GM23338 (cell line): ENCODE results near the gene FRMD4A. TPM values are rescaled to one million over a fixed set of nuclear protein-coding genes. Genes with fewer than 3 reads are reported as not detected.

Experiments used
- ATAC-seq: fragments of 200-7000 bp; cut with Tn5 transposase; 3 replicates; pipeline ENCODE4 v1.9.1; 2020
- DNase-seq: peaks from one replicate; pipeline ENCODE4 v3.0.0-alpha.2; 2015; ENCODE audit warnings: low spot score
- H2AFZ ChIP-seq: fragments of 200-600 bp; sonication (generic); 2 replicates; pipeline ENCODE4 v1.8.0; 2016; ENCODE audit warnings: antibody characterized with exemption, mild to moderate bottlenecking, moderate library complexity
- H3F3A ChIP-seq: fragments of 200-600 bp; sonication (generic); replicated peaks from 2 replicates; pipeline ENCODE4 v1.8.0; 2017; ENCODE audit warnings: antibody characterized with exemption, mixed run types, low read depth
- H3K27ac ChIP-seq: fragments of 200-600 bp; sonication (generic); 2 replicates; pipeline ENCODE4 v1.6.1; 2016; ENCODE audit warnings: low read depth
- H3K27me3 ChIP-seq: fragments of 200-600 bp; sonication (generic); 2 replicates; pipeline ENCODE4 v1.8.0; 2016; ENCODE audit warnings: mild to moderate bottlenecking, mixed run types, moderate library complexity; ENCODE audit not compliant: insufficient read depth
- H3K36me3 ChIP-seq: fragments of 200-600 bp; sonication (generic); 2 replicates; pipeline ENCODE4 v1.8.0; 2016; ENCODE audit warnings: mild to moderate bottlenecking; ENCODE audit not compliant: insufficient read depth
- H3K4me1 ChIP-seq: fragments of 200-600 bp; sonication (generic); 2 replicates; pipeline ENCODE4 v1.8.0; 2016; ENCODE audit warnings: mild to moderate bottlenecking, moderate library complexity; ENCODE audit not compliant: insufficient read depth
- H3K4me2 ChIP-seq: fragments of 200-600 bp; sonication (generic); 2 replicates; pipeline ENCODE4 v1.7.1; 2017; ENCODE audit warnings: mixed run types
- H3K4me3 ChIP-seq: fragments of 200-600 bp; sonication (generic); 2 replicates; pipeline ENCODE4 v1.6.1; 2016; ENCODE audit warnings: mixed run types
- H3K79me2 ChIP-seq: fragments of 200-600 bp; sonication (generic); replicated peaks from 2 replicates; pipeline ENCODE4 v1.8.0; 2017; ENCODE audit warnings: mild to moderate bottlenecking; ENCODE audit not compliant: insufficient read depth
- H3K9me2 ChIP-seq: fragments of 200-600 bp; sonication (generic); 2 replicates; pipeline ENCODE4 v1.8.0; 2017; ENCODE audit not compliant: insufficient read depth
- H4K20me1 ChIP-seq: fragments of 200-600 bp; sonication (generic); replicated peaks from 2 replicates; pipeline ENCODE4 v1.8.0; 2017; ENCODE audit warnings: mild to moderate bottlenecking; ENCODE audit not compliant: insufficient read depth
- H3K27ac Mint-ChIP-seq: 2 replicates; pipeline ENCODE4 v1.8.0; 2020; ENCODE audit warnings: inconsistent platforms, mild to moderate bottlenecking, moderate library complexity, mixed read lengths
- H3K27me3 Mint-ChIP-seq: 3 replicates; pipeline ENCODE4 v1.8.0; 2022; ENCODE audit warnings: low read depth, mild to moderate bottlenecking, moderate library complexity, mixed read lengths, inconsistent platforms; ENCODE audit not compliant: insufficient read depth, poor library complexity
- H3K36me3 Mint-ChIP-seq: 3 replicates; pipeline ENCODE4 v1.8.0; 2021; ENCODE audit warnings: low read depth, mild to moderate bottlenecking, inconsistent platforms, moderate library complexity, mixed read lengths
- H3K4me1 Mint-ChIP-seq: 3 replicates; pipeline ENCODE4 v1.8.0; 2020; ENCODE audit warnings: mild to moderate bottlenecking, inconsistent platforms, mixed read lengths
- H3K4me3 Mint-ChIP-seq: 3 replicates; pipeline ENCODE4 v1.8.0; 2021; ENCODE audit warnings: moderate library complexity, mild to moderate bottlenecking, inconsistent platforms, mixed read lengths
- H3K9me3 Mint-ChIP-seq: 3 replicates; pipeline ENCODE4 v1.8.0; 2020; ENCODE audit warnings: moderate library complexity, mild to moderate bottlenecking, inconsistent platforms, mixed read lengths
- CREB1 ChIP-seq: fragments of 250-450 bp; sonication (Bioruptor Pico); IDR thresholded peaks from 2 replicates; pipeline ENCODE4 v1.5.0; 2020; ENCODE audit warnings: low read depth, mild to moderate bottlenecking, moderate library complexity
- EZH2 ChIP-seq: fragments of 200-600 bp; sonication (generic); IDR thresholded peaks from one replicate; pipeline ENCODE4 v1.8.0; 2017; ENCODE audit warnings: antibody characterized with exemption, mild to moderate bottlenecking, low read depth; ENCODE audit not compliant: unreplicated experiment
- EZH2phosphoT487 ChIP-seq: fragments of 200-600 bp; sonication (generic); IDR thresholded peaks from one replicate; pipeline ENCODE4 v1.8.1; 2018; ENCODE audit warnings: antibody characterized with exemption; ENCODE audit not compliant: unreplicated experiment
- JUNB ChIP-seq: IDR thresholded peaks from one replicate; pipeline ENCODE4 v1.6.1; 2016; ENCODE audit warnings: antibody characterized with exemption; ENCODE audit not compliant: unreplicated experiment
- NANOG ChIP-seq: IDR thresholded peaks from 2 replicates; pipeline ENCODE4 v1.6.1; 2016; ENCODE audit warnings: antibody characterized with exemption, borderline replicate concordance
- POLR2AphosphoS5 ChIP-seq: IDR thresholded peaks from 2 replicates; pipeline ENCODE4 v1.6.1; 2016; ENCODE audit warnings: antibody characterized with exemption, low read depth
- STAT1 ChIP-seq: IDR thresholded peaks from one replicate; pipeline ENCODE4 v1.6.1; 2016; ENCODE audit warnings: antibody characterized with exemption; ENCODE audit not compliant: unreplicated experiment
- ZNF114 ChIP-seq: fragments of 250-450 bp; sonication (Bioruptor Pico); IDR thresholded peaks from 2 replicates; pipeline ENCODE4 v1.5.0; 2020; ENCODE audit warnings: mild to moderate bottlenecking, moderate library complexity
- ZNF331 ChIP-seq: fragments of 250-450 bp; sonication (Bioruptor Pico); IDR thresholded peaks from 2 replicates; pipeline ENCODE4 v1.5.0; 2020; ENCODE audit warnings: low read depth, mild to moderate bottlenecking, moderate library complexity
- polyA plus RNA-seq: library from polyadenylated mRNA; unstranded; fragments of >200 nt; fragmentation: Nextera tagmentation; extraction: Ambion mirVana; gene quantifications from 2 replicates; pipeline ENCODE4 v1.2.1, GENCODE V29; 2016
- total RNA-seq: library from RNA; depleted of rRNA; stranded (reverse); fragments of >200 nt; shearing (Covaris generic); gene quantifications from 2 replicates; pipeline ENCODE4 v1.2.3, GENCODE V29; 2014
- TF ChIP-seq, protein P1 (sequence below): IDR thresholded peaks from one replicate; pipeline ENCODE4 v1.6.1; 2018; ENCODE audit warnings: antibody characterized with exemption; ENCODE audit not compliant: unreplicated experiment
- TF ChIP-seq, protein P2 (sequence below), 2 experiments: fragments of 200-600 bp in 1 of 2; sonication (generic) in 1 of 2; conservative IDR thresholded peaks; 2 replicates each; pipeline versions ENCODE4 v1.5.1 to v1.6.1; 2016 to 2017; ENCODE audit warnings: antibody characterized with exemption in 2 of 2, low read depth in 2 of 2, mild to moderate bottlenecking in 2 of 2, moderate library complexity in 1 of 2
- TF ChIP-seq, protein P3 (sequence below): IDR thresholded peaks from 2 replicates; pipeline ENCODE4 v1.6.1; 2016; ENCODE audit warnings: antibody characterized with exemption
- TF ChIP-seq, protein P4 (sequence below): fragments of 250-450 bp; sonication (Bioruptor Pico); IDR thresholded peaks from 2 replicates; pipeline ENCODE4 v1.5.0; 2020; ENCODE audit warnings: mild to moderate bottlenecking, moderate library complexity

Gene FRMD4A
- total and polyA plus RNA-seq, 2 experiments from 2014 or later = 14.0 to 20.1 TPM

DNA sequence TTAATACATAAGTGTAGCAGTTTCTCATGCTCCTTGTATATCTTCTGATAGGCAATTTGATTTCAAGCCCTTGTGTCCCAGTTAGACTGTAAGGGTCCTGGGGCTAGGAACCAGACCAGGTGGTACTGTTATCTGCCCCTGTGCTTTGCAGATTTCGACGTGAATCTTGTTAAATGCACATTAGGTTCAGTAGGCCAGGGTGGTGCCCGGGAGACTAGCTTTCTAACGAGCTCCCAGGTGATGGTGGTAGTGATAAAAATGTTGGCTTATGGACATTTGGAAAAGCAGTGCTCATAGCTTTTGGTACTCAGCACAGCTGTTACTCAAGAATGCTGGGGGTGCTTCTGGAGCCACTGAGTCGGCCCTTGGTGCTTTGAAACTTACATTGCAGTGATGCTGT is 679.8 kb downstream of the FRMD4A start:
- no peaks in the 10 kb centered on the region for H3K9me2 ChIP-seq
- no peak overlapping the region for H3K4me3 Mint-ChIP-seq
- H3K4me2 ChIP-seq = no peak overlapping the region
- H4K20me1 ChIP-seq = 0 out of 2 replicates have a peak, but pooled peaks cover 3% of the 10 kb centered on the region
- DNase-seq (no peak), ATAC-seq (no peak)
- no peaks in the 10 kb centered on the region for H3K27me3 ChIP-seq
- no peaks in the 10 kb centered on the region for H3K9me3 Mint-ChIP-seq
- H3K27me3 Mint-ChIP-seq = peaks cover 3% of the 10 kb centered on the region
- H3K79me2 ChIP-seq = no peaks in the 10 kb centered on the region
- no peak for TF ChIP-seq NANOG
- no peak for TF ChIP-seq ZNF331 (CRISPR knock-in tag)
- TF ChIP-seq, protein P1, sequence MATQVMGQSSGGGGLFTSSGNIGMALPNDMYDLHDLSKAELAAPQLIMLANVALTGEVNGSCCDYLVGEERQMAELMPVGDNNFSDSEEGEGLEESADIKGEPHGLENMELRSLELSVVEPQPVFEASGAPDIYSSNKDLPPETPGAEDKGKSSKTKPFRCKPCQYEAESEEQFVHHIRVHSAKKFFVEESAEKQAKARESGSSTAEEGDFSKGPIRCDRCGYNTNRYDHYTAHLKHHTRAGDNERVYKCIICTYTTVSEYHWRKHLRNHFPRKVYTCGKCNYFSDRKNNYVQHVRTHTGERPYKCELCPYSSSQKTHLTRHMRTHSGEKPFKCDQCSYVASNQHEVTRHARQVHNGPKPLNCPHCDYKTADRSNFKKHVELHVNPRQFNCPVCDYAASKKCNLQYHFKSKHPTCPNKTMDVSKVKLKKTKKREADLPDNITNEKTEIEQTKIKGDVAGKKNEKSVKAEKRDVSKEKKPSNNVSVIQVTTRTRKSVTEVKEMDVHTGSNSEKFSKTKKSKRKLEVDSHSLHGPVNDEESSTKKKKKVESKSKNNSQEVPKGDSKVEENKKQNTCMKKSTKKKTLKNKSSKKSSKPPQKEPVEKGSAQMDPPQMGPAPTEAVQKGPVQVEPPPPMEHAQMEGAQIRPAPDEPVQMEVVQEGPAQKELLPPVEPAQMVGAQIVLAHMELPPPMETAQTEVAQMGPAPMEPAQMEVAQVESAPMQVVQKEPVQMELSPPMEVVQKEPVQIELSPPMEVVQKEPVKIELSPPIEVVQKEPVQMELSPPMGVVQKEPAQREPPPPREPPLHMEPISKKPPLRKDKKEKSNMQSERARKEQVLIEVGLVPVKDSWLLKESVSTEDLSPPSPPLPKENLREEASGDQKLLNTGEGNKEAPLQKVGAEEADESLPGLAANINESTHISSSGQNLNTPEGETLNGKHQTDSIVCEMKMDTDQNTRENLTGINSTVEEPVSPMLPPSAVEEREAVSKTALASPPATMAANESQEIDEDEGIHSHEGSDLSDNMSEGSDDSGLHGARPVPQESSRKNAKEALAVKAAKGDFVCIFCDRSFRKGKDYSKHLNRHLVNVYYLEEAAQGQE = no peak
- TF ChIP-seq JUNB = no peak
- TF ChIP-seq CREB1 = no peak
- TF ChIP-seq, protein P2, sequence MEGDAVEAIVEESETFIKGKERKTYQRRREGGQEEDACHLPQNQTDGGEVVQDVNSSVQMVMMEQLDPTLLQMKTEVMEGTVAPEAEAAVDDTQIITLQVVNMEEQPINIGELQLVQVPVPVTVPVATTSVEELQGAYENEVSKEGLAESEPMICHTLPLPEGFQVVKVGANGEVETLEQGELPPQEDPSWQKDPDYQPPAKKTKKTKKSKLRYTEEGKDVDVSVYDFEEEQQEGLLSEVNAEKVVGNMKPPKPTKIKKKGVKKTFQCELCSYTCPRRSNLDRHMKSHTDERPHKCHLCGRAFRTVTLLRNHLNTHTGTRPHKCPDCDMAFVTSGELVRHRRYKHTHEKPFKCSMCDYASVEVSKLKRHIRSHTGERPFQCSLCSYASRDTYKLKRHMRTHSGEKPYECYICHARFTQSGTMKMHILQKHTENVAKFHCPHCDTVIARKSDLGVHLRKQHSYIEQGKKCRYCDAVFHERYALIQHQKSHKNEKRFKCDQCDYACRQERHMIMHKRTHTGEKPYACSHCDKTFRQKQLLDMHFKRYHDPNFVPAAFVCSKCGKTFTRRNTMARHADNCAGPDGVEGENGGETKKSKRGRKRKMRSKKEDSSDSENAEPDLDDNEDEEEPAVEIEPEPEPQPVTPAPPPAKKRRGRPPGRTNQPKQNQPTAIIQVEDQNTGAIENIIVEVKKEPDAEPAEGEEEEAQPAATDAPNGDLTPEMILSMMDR (conservative IDR thresholded peaks at IDR 0.05; ENCODE audit: low read depth in 2 of 2) = no peak
- TF ChIP-seq EZH2 = no peak
- TF ChIP-seq EZH2phosphoT487 = no peak
- TF ChIP-seq STAT1 = no peak
- TF ChIP-seq, protein P3, sequence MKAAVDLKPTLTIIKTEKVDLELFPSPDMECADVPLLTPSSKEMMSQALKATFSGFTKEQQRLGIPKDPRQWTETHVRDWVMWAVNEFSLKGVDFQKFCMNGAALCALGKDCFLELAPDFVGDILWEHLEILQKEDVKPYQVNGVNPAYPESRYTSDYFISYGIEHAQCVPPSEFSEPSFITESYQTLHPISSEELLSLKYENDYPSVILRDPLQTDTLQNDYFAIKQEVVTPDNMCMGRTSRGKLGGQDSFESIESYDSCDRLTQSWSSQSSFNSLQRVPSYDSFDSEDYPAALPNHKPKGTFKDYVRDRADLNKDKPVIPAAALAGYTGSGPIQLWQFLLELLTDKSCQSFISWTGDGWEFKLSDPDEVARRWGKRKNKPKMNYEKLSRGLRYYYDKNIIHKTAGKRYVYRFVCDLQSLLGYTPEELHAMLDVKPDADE = no peak
- TF ChIP-seq POLR2AphosphoS5 = no peak
- no peak for TF ChIP-seq ZNF114 (CRISPR knock-in tag)
- TF ChIP-seq, protein P4, sequence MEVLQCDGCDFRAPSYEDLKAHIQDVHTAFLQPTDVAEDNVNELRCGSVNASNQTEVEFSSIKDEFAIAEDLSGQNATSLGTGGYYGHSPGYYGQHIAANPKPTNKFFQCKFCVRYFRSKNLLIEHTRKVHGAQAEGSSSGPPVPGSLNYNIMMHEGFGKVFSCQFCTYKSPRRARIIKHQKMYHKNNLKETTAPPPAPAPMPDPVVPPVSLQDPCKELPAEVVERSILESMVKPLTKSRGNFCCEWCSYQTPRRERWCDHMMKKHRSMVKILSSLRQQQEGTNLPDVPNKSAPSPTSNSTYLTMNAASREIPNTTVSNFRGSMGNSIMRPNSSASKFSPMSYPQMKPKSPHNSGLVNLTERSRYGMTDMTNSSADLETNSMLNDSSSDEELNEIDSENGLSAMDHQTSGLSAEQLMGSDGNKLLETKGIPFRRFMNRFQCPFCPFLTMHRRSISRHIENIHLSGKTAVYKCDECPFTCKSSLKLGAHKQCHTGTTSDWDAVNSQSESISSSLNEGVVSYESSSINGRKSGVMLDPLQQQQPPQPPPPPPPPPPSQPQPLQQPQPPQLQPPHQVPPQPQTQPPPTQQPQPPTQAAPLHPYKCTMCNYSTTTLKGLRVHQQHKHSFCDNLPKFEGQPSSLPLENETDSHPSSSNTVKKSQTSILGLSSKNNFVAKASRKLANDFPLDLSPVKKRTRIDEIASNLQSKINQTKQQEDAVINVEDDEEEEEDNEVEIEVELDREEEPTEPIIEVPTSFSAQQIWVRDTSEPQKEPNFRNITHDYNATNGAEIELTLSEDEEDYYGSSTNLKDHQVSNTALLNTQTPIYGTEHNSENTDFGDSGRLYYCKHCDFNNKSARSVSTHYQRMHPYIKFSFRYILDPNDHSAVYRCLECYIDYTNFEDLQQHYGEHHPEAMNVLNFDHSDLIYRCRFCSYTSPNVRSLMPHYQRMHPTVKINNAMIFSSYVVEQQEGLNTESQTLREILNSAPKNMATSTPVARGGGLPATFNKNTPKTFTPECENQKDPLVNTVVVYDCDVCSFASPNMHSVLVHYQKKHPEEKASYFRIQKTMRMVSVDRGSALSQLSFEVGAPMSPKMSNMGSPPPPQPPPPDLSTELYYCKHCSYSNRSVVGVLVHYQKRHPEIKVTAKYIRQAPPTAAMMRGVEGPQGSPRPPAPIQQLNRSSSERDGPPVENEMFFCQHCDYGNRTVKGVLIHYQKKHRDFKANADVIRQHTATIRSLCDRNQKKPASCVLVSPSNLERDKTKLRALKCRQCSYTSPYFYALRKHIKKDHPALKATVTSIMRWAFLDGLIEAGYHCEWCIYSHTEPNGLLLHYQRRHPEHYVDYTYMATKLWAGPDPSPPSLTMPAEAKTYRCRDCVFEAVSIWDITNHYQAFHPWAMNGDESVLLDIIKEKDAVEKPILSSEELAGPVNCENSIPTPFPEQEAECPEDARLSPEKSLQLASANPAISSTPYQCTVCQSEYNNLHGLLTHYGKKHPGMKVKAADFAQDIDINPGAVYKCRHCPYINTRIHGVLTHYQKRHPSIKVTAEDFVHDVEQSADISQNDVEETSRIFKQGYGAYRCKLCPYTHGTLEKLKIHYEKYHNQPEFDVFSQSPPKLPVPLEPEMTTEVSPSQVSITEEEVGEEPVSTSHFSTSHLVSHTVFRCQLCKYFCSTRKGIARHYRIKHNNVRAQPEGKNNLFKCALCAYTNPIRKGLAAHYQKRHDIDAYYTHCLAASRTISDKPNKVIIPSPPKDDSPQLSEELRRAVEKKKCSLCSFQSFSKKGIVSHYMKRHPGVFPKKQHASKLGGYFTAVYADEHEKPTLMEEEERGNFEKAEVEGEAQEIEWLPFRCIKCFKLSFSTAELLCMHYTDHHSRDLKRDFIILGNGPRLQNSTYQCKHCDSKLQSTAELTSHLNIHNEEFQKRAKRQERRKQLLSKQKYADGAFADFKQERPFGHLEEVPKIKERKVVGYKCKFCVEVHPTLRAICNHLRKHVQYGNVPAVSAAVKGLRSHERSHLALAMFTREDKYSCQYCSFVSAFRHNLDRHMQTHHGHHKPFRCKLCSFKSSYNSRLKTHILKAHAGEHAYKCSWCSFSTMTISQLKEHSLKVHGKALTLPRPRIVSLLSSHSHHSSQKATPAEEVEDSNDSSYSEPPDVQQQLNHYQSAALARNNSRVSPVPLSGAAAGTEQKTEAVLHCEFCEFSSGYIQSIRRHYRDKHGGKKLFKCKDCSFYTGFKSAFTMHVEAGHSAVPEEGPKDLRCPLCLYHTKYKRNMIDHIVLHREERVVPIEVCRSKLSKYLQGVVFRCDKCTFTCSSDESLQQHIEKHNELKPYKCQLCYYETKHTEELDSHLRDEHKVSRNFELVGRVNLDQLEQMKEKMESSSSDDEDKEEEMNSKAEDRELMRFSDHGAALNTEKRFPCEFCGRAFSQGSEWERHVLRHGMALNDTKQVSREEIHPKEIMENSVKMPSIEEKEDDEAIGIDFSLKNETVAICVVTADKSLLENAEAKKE (CRISPR knock-in tag) = no peak
- H3K4me1 Mint-ChIP-seq = no peaks in the 10 kb centered on the region
- no peak overlapping the region for H3K27ac Mint-ChIP-seq
- H2AFZ ChIP-seq = no peak overlapping the region
- no peak overlapping the region for H3K27ac ChIP-seq
- no peaks in the 10 kb centered on the region for H3F3A ChIP-seq
- no peak overlapping the region for H3K4me3 ChIP-seq
- no peaks in the 10 kb centered on the region for H3K4me1 ChIP-seq
- H3K36me3 ChIP-seq = no peaks in the 10 kb centered on the region
- peaks cover 48% of the 10 kb centered on the region for H3K36me3 Mint-ChIP-seq
